Measurements from ENCODE around the gene MAGI2. TPM values are rescaled to one million over a fixed set of nuclear protein-coding genes. Genes with fewer than 3 reads are reported as not detected.

MAGI2 gene
- total RNA-seq, 6 experiments from 2014 or later, result 1.2 to 4.0 (median 2.4) TPM

DNA sequence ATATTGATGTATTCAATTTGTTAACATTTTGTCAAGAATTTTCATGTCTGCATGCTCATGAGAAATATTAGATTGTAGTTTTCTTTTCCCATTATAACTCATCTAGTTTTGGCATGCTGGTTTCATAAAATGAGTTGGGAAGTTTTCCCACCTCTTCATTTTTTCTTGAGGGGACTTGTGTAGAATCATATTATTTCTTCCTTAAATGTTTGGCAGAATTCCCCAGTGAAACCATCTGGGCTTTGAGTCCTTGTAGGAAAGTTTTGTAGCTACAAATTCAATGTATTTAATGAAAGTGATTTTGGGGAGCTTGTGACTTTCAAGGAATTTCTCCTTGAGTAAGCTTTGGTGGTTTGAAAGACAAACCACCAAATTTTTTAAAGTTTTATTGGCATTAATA, 1481.7 kb downstream of the MAGI2 start:
- no peak for DNase-seq
- no peak for ATAC-seq
- Histone ChIP-seq H3K9me3 (no peaks in the 10 kb centered on the region), H3K27ac (no peak overlapping the region), H3K36me3 (no peaks in the 10 kb centered on the region), H3K4me3 (no peak overlapping the region), H3K27me3 (no peaks in the 10 kb centered on the region), H3K4me1 (no peaks in the 10 kb centered on the region)
- TF ChIP-seq, protein P1, sequence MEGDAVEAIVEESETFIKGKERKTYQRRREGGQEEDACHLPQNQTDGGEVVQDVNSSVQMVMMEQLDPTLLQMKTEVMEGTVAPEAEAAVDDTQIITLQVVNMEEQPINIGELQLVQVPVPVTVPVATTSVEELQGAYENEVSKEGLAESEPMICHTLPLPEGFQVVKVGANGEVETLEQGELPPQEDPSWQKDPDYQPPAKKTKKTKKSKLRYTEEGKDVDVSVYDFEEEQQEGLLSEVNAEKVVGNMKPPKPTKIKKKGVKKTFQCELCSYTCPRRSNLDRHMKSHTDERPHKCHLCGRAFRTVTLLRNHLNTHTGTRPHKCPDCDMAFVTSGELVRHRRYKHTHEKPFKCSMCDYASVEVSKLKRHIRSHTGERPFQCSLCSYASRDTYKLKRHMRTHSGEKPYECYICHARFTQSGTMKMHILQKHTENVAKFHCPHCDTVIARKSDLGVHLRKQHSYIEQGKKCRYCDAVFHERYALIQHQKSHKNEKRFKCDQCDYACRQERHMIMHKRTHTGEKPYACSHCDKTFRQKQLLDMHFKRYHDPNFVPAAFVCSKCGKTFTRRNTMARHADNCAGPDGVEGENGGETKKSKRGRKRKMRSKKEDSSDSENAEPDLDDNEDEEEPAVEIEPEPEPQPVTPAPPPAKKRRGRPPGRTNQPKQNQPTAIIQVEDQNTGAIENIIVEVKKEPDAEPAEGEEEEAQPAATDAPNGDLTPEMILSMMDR (IDR thresholded peaks at IDR 0.05), result no peak
- TF ChIP-seq POLR2A (IDR thresholded peaks at IDR 0.05), result no peak
- intact Hi-C loops (cut with DNase I), result no loop called here

DNA sequence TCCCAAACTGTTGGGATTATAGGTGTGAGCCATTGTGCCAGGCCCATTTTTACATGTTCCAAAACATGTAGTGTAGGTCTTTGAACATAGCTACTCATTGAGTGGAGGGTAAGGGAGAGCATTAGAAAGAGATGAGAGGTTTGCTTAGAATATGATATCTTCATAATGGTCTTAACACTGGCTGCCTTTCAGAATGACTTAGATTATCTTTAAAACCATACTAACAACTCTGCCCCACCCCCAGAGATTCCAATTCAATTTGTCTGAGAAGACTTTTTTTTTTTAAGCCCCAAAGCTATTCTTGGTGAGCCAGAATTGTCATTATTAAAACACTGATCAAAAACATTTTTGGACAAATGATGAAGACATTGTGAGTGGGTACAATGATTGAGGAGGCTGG, 1486.0 kb downstream of the MAGI2 start:
- Histone ChIP-seq H3K27me3 (no peaks in the 10 kb centered on the region), H3K9me3 (no peaks in the 10 kb centered on the region), H3K4me3 (no peak overlapping the region), H3K27ac (no peak overlapping the region), H3K36me3 (no peaks in the 10 kb centered on the region), H3K4me1 (no peaks in the 10 kb centered on the region)
- no peak for ATAC-seq
- intact Hi-C loops (cut with DNase I), result no loop called here
- no peak for DNase-seq
- TF ChIP-seq, protein P1 (IDR thresholded peaks at IDR 0.05), result no peak
- no peak for TF ChIP-seq POLR2A (IDR thresholded peaks at IDR 0.05)

Small RNA genes lying within 50 kb of the gene (small RNA-seq; reads per million reads assigned to genes)
- gene RNU6-337P (0 reads per million in 2 experiments), gene RNU6-530P (0 reads per million in 2 experiments)
